Chondrocyte (in vitro differentiated cells): ENCODE measurements around the gene CYFIP1. TPM values are rescaled to one million over a fixed set of nuclear protein-coding genes. Genes with fewer than 3 reads are reported as not detected.

Experiments used
- DNase-seq: peaks from one replicate; pipeline ENCODE4 v3.0.0; 2021; ENCODE audit warnings: mixed read lengths, low spot score
- H3K27ac Mint-ChIP-seq: one replicate; pipeline ENCODE4 v1.8.0; 2021; ENCODE audit warnings: mild to moderate bottlenecking, moderate library complexity, mixed read lengths; ENCODE audit not compliant: unreplicated experiment
- H3K27me3 Mint-ChIP-seq: 2 replicates; pipeline ENCODE4 v1.8.0; 2021; ENCODE audit warnings: low read depth, mixed read lengths
- H3K36me3 Mint-ChIP-seq: 2 replicates; pipeline ENCODE4 v1.8.0; 2021; ENCODE audit warnings: low read depth, mixed read lengths
- H3K4me1 Mint-ChIP-seq: 2 replicates; pipeline ENCODE4 v1.8.0; 2021; ENCODE audit warnings: low read depth, mild to moderate bottlenecking, mixed read lengths
- H3K4me3 Mint-ChIP-seq: one replicate; pipeline ENCODE4 v1.8.0; 2021; ENCODE audit warnings: mild to moderate bottlenecking, moderate library complexity, mixed read lengths; ENCODE audit not compliant: unreplicated experiment
- H3K9me3 Mint-ChIP-seq: 2 replicates; pipeline ENCODE4 v1.8.0; 2021; ENCODE audit warnings: low read depth, mixed read lengths
- CTCF ChIP-seq: fragments of 200-600 bp; sonication (generic); IDR thresholded peaks from 2 replicates; pipeline ENCODE4 v1.5.0; 2021; ENCODE audit warnings: antibody characterized with exemption, mild to moderate bottlenecking, moderate library complexity
- total RNA-seq: library from RNA; stranded (reverse); gene quantifications from 3 replicates; pipeline ENCODE4 v1.2.1, GENCODE V29; 2021

Gene CYFIP1
- total RNA-seq, 1 donor from 2014 or later: 98.5 TPM

GRCh38 chr15:22870865-22871264 lies 109.3 kb downstream of the CYFIP1 start:
- H3K9me3 Mint-ChIP-seq: peaks cover 4% of the 10 kb centered on the region
- TF ChIP-seq CTCF: no peak
- no peak overlapping the region for H3K4me3 Mint-ChIP-seq
- no peak for DNase-seq
- no peaks in the 10 kb centered on the region for H3K27me3 Mint-ChIP-seq
- H3K36me3 Mint-ChIP-seq: peaks cover 52% of the 10 kb centered on the region
- H3K4me1 Mint-ChIP-seq: peaks cover 19% of the 10 kb centered on the region
- no peak overlapping the region for H3K27ac Mint-ChIP-seq

GRCh38 chr15:22869856-22870255 lies 110.3 kb downstream of the CYFIP1 start:
- peaks cover 11% of the 10 kb centered on the region for H3K4me1 Mint-ChIP-seq
- no peak overlapping the region for H3K4me3 Mint-ChIP-seq
- H3K27me3 Mint-ChIP-seq: no peaks in the 10 kb centered on the region
- peaks cover 55% of the 10 kb centered on the region for H3K36me3 Mint-ChIP-seq
- H3K9me3 Mint-ChIP-seq: peaks cover 4% of the 10 kb centered on the region
- H3K27ac Mint-ChIP-seq: no peak overlapping the region
- no peak for DNase-seq
- no peak for TF ChIP-seq CTCF

- H3K36me3 Mint-ChIP-seq: peaks cover 55% of the 10 kb centered on the region
- TF ChIP-seq CTCF: no peak
- H3K4me1 Mint-ChIP-seq: peaks cover 18% of the 10 kb centered on the region
- H3K27me3 Mint-ChIP-seq: no peaks in the 10 kb centered on the region
- H3K9me3 Mint-ChIP-seq: peaks cover 4% of the 10 kb centered on the region
- no peak for DNase-seq
- peak overlapping the region; percentile 10 for H3K27ac Mint-ChIP-seq
- H3K4me3 Mint-ChIP-seq: no peak overlapping the region
Observed at GRCh38 chr15:22868928-22869327, 111.2 kb downstream of the CYFIP1 start.

DNA sequence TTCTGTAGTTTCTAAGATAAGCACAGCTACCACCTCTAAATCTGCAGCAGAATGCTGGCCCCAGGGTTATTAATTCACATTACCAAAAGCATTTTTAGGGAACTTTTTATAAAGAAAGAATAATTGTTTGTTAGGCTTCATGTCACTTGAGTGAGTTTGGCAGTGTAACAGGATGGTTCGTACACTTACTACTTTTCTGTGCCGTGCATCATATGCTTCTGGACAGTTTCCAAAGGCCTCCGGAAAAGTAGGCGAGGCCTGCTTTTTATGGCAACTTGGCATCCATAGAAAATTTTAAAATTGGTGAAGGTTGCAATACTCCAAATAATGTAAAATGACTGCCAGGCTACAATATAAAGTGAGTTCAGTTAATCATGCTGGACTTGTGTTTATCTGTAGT lies 111.7 kb downstream of the CYFIP1 start:
- H3K27me3 Mint-ChIP-seq: no peaks in the 10 kb centered on the region
- no peak overlapping the region for H3K27ac Mint-ChIP-seq
- peaks cover 4% of the 10 kb centered on the region for H3K9me3 Mint-ChIP-seq
- no peak for TF ChIP-seq CTCF
- peaks cover 20% of the 10 kb centered on the region for H3K4me1 Mint-ChIP-seq
- no peak for DNase-seq
- peaks cover 60% of the 10 kb centered on the region for H3K36me3 Mint-ChIP-seq
- H3K4me3 Mint-ChIP-seq: no peak overlapping the region

GRCh38 chr15:22867886-22868285 lies 112.3 kb downstream of the CYFIP1 start:
- Mint-ChIP-seq H3K4me1 (peaks cover 14% of the 10 kb centered on the region), H3K27me3 (no peaks in the 10 kb centered on the region), H3K9me3 (peaks cover 4% of the 10 kb centered on the region)

More at GRCh38 chr15:22867886-22868285, 112.3 kb downstream of the CYFIP1 start:
- H3K36me3 Mint-ChIP-seq: peaks cover 58% of the 10 kb centered on the region
- H3K27ac Mint-ChIP-seq: no peak overlapping the region
- TF ChIP-seq CTCF: no peak
- DNase-seq: no peak
- H3K4me3 Mint-ChIP-seq: no peak overlapping the region
